GM18907 (cell line): Measurements from ENCODE around the gene CSNK1A1.
"Not testable (repeated sequence)": the region's sequence is repeated elsewhere in the genome, so short reads cannot be mapped to it uniquely, and the experiment has no call there.

Source experiments
- ATAC-seq: cut with Tn5 transposase; IDR thresholded peaks from one replicate; pipeline ENCODE4 v1.9.1; 2021; ENCODE audit warnings: mild to moderate bottlenecking, moderate library complexity; ENCODE audit not compliant: unreplicated experiment

CSNK1A1 gene

DNA sequence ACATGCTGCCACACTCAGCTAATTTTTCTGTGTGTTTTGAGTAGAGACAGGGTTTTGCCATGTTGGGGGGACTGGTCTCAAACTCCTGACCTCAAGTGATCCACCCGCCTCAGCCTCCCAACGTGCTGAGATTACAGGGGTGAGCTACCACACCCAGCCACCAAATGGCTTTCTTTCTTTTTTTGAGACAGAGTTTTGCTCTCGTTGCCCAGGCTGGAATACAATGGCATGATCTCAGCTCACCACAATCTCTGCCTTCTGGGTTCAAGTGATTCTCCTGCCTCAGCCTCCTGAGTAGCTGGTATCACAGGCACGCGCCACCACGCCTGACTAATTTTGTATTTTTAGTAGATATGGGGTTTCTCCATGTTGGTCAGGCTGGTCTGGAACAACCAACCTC is 15.5 kb downstream of the CSNK1A1 start:
- ATAC-seq: not testable (repeated sequence)

- ATAC-seq: no peak
Observed at GRCh38 chr5:149532413-149532812, 18.8 kb downstream of the CSNK1A1 start.

DNA sequence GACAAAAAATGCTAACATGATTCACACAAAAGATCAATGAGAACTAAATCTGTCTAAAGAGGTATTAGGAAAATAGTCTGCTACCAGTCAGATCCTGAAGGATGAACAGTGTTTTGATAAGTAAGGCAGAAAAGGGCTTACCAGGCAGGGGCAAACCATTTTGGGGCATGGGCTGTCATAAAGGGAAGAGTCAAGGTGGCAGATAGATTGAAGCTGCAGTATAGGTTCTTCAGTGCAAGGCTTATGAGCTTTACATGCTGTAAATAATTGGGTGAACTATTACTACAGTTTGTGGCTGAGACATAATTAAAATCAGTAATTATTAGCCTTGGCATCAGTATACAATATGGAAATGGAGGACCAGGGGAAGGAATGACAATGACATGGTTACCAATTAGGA is 21.8 kb downstream of the CSNK1A1 start:
- ATAC-seq: no peak

DNA sequence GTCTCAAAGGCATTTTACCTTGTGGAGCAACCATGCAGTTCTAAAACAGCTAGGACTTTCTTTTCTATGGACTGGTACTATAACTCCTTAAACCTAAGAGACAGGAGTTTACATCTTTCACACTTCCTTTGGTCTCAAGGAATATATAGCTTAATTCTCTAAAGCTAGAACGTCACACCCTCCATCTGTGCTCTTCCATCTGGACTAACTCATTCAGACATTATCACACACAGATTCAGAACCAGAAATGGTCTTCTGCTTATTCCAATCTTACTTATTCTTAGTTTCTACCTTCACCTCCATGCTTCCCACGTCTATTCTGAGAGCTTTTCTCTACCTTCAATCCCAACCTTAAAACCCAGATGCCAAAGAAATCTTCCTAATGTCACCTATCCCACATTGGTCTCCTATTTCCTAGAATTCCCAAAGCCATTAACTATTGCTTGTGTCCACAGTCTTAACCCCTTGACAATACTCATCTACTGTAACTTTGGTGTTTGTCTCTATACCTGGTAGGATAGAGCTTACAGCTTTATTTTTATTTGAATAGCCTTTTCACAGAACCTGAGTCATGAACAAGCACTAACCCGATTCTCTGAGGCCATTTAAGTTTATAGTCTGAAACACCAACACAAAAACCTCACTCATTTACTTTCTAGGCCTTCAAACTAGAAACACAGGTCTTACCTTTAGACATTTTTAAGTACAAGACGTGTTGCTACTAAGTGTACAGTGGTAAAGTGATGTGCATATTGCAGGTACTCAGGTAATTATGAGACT is 22.8 kb downstream of the CSNK1A1 start:
- no peak for ATAC-seq

GRCh38 chr5:149526845-149527590 is 24.2 kb downstream of the CSNK1A1 start:
- ATAC-seq: no peak

DNA sequence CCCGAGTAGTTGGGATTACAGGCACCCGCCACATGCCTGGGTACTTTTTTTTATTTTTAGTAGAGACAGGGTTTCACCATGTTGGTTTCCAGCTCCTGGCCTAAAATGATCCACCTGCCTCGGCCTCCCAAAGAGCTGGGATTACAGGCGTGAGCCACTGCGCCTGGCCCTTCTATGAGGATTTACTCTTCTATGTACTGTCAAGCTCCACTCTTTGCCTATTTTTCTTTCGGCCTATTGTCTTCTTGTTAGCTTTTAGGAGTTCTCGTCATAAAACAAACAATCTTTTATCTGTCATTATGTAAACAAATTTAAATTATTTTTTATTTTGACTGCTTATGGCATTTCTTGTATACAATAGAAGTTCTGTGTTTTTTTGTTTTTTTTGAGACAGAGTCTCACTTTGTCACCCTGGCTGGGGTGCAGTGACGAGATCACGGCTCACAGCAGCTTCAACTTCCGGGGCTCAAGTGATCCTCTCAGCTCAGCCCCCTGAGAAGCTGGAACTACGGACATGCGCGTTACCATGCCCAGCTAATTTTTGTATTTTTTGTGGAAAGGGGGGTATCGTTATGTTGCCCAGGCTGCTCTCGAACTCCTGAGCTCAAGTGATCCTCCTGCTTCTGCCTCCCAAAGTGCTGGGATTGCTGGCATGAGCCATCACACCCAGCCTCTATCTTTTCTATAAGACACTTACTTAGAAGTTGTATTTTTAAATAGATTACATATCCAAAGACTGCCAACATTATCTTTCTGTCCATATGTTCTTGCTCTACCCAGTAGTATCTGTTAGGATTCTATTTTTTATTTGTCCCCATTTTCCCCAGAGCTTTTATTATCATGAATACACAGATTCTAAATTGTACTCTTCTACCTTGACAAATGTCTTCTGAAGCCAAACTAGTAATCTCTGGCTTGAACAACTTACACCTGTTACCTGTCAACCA is 29.2 kb downstream of the CSNK1A1 start:
- ATAC-seq: no peak

- no peak for ATAC-seq
Observed at GRCh38 chr5:149519601-149520000, 31.6 kb downstream of the CSNK1A1 start.

DNA sequence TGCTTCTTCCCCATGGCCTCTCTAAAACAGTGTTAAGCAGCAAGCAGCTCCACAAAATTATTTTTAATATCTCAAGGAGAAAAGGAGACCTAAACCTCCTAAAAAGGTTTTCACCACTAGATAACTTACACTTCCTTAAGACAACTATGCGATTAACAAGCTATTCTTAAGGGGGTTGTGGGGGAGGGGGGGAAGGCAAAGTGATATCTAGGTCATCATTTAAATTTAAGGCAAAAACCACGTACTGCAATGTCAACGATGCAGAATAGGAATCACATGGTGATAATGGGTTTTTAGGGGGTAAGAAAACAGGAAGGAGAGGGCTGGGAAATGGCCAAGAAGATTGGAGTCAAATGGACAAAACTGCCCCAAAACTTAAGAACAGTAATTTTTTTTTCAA is 32.6 kb downstream of the CSNK1A1 start:
- ATAC-seq: no peak

DNA sequence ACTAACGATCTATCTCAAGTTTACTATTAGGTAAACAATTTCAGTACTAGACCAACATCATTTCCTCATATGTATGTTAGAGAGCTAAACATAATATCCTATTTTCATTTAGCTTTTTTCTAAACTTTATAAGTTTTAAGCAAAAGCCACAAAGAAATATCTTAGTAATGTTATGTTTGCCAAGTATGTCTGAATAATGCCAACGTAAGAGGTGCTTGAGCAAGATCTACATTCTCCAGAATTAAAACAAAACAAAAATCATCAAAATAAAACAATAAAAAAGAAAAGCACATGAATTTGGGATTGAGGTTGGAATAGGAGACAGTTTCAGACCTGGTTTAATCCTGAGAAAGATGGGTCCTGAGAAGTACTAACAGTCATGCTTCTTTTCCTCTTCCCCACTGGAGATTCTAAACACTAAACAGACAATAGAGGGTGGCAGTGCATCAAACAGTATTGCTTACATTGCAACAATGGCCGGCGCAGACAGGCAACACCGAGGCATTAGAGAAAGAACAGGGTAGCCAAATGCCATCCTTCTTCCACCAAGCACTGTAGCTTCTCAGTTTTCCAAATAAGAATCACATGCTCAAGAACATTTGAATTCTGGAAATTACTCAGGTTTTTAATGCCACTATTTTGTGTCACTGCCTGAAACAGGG is 33.6 kb downstream of the CSNK1A1 start:
- no peak for ATAC-seq

DNA sequence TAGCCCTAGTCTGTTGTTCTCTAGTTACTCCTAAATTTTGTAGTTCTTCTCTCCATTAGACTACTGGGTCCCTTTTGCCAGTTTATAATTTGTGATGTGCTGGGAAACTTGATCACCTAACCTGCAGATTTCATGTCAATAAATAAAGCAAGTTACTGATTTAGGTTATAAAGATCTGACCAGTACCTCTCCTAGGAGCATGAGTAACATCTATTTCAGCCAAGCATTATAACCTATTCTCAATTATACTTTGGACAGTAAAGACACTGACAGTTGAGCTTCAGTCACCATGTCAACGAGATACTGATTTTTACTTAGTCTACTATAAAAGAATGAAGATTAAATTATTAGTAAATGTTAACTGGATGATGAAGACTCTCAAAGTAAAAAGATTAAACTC is 36.7 kb downstream of the CSNK1A1 start:
- no peak for ATAC-seq

- not testable (repeated sequence) for ATAC-seq
Observed at GRCh38 chr5:149513372-149513947, 37.8 kb downstream of the CSNK1A1 start.

DNA sequence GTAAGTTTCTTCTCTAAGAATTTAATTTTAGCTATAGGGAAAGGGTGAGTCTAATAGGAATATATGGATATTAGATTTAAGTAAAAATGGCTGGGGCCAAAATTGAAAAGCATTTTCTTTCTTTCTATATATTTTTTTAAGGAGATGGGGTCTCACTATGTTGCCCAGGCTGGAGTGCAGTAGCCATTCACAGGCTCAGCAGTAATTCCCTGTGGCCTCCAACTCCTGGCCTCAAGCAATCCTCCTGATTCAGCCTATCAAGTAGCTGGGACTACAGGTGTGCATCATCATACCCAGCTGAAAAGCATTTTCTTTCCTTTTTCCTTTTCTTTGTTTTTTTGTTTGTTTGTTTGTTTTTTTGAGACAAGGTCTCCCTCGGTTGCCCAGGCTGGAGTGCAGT is 41.1 kb downstream of the CSNK1A1 start:
- no peak for ATAC-seq

DNA sequence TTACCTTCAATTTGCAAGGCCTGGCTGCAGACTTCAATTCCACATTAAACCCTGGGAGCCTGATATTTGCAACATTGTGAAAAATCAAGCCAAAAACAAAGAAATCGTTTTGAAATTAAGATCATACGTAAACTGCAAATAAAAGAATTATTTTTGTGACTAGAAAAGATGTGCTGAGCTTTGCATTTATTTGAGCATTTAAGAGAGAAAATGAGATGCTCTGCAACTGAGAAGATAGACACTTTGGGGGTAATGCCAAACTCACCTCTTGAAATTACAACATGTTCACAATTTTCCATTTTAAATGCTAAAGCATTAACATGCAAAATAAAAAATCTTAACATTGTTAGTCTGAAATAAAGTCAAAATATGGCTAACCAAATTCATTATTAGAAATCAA is 46.6 kb downstream of the CSNK1A1 start:
- no peak for ATAC-seq

- ATAC-seq: no peak
Observed at GRCh38 chr5:149503006-149503405, 48.2 kb downstream of the CSNK1A1 start.

GRCh38 chr5:149500922-149501582 is 50.2 kb downstream of the CSNK1A1 start:
- no peak for ATAC-seq

GRCh38 chr5:149498724-149499336 is 52.4 kb downstream of the CSNK1A1 start:
- ATAC-seq: no peak

DNA sequence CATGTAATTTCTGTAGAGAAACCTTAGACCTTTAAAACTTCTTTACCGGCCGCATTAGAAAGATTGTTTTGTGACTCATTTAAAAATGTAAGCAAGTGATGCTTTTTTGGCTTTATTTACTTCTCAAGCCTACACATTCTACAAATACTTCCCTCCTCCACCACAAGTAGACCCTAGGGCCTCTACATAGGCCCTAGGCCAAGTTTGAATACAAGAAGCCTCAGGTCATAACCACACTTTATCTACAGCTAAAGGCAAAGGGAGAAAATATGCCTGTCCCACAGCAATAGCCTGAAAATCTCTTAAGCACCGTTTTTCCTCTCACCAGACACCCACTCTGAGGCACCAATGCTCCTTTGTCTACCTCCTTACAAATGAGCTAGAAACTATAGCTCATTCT is 53.9 kb downstream of the CSNK1A1 start:
- ATAC-seq: no peak

GRCh38 chr5:149496917-149497316 is 54.3 kb downstream of the CSNK1A1 start:
- ATAC-seq: no peak

DNA sequence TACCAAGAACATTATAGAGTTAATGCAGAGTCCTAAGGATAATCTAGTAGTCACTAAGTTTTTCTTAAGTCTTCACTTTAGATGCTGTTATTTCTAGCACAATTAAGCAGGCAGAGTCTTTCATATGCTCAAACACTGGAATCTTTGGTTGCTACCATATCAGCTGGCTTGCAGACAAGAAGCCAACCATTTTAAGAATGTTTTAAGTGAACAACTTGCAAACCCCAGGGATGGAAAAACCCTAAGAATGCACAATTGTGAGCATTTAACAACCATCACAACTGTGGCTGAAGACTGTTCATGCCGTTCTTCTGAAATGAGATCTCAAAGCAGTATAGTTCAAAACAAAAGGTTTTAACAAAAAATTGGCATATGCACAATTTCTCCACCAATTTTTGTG is 55.1 kb downstream of the CSNK1A1 start:
- ATAC-seq: no peak
